Fibroblast of mammary gland (primary cell): ENCODE results near the gene CCDC201.
"Not testable (repeated sequence)": the region's sequence is repeated elsewhere in the genome, so short reads cannot be mapped to it uniquely, and the experiment has no call there.

Source experiments
- DNase-seq: peaks from one replicate; pipeline ENCODE4 v3.0.0-alpha.2; 2010; ENCODE audit warnings: low read depth
- H3K4me3 ChIP-seq: 2 replicates; pipeline ENCODE4 v1.5.1; 2011; ENCODE audit warnings: low read depth, mild to moderate bottlenecking, low read length, moderate library complexity; ENCODE audit not compliant: control insufficient read depth
- CTCF ChIP-seq: conservative IDR thresholded peaks from 2 replicates; pipeline ENCODE4 v1.5.1; 2011; ENCODE audit warnings: low read depth, low read length, inconsistent platforms; ENCODE audit not compliant: control insufficient read depth, insufficient read depth

The CCDC201 gene

GRCh38 chr7:45867471-45867870, 5.4 kb downstream of the CCDC201 start:
- H3K4me3 ChIP-seq: no peak overlapping the region
- DNase-seq: no peak
- TF ChIP-seq CTCF: no peak

- DNase-seq: no peak
- no peak overlapping the region for H3K4me3 ChIP-seq
- TF ChIP-seq CTCF: no peak
These were observed 7.1 kb downstream of the CCDC201 start for GRCh38 chr7:45865594-45866410.

- DNase-seq: no peak
- TF ChIP-seq CTCF: peak; percentile 21
These were observed 9.2 kb downstream of the CCDC201 start for GRCh38 chr7:45863715-45864114.

GRCh38 chr7:45856888-45857287, 16.0 kb downstream of the CCDC201 start:
- not testable (repeated sequence) for H3K4me3 ChIP-seq, DNase-seq

More at GRCh38 chr7:45863715-45864114, 9.2 kb downstream of the CCDC201 start:
- H3K4me3 ChIP-seq: no peak overlapping the region

- H3K4me3 ChIP-seq, DNase-seq: not testable (repeated sequence)
These were observed 17.2 kb downstream of the CCDC201 start for GRCh38 chr7:45855680-45856079.

- not testable (repeated sequence) for DNase-seq
These were observed 19.4 kb downstream of the CCDC201 start for GRCh38 chr7:45853491-45853890.

GRCh38 chr7:45852984-45853383, 19.9 kb downstream of the CCDC201 start:
- not testable (repeated sequence) for DNase-seq, H3K4me3 ChIP-seq

More at GRCh38 chr7:45853491-45853890, 19.4 kb downstream of the CCDC201 start:
- not testable (repeated sequence) for H3K4me3 ChIP-seq

- not testable (repeated sequence) for DNase-seq
These were observed 24.1 kb downstream of the CCDC201 start for GRCh38 chr7:45848734-45849133.

GRCh38 chr7:45846536-45846935, 26.3 kb downstream of the CCDC201 start:
- not testable (repeated sequence) for DNase-seq, H3K4me3 ChIP-seq

More at GRCh38 chr7:45848734-45849133, 24.1 kb downstream of the CCDC201 start:
- H3K4me3 ChIP-seq: not testable (repeated sequence)

GRCh38 chr7:45841926-45842717, 30.8 kb downstream of the CCDC201 start:
- not testable (repeated sequence) for H3K4me3 ChIP-seq, DNase-seq

- H3K4me3 ChIP-seq, DNase-seq: not testable (repeated sequence)
These were observed 34.0 kb downstream of the CCDC201 start for GRCh38 chr7:45838852-45839251.

GRCh38 chr7:45832433-45833177, 40.3 kb downstream of the CCDC201 start:
- peak; percentile 81 for DNase-seq
- H3K4me3 ChIP-seq: not testable (repeated sequence)

- DNase-seq: not testable (repeated sequence)
These were observed 43.0 kb downstream of the CCDC201 start for GRCh38 chr7:45829846-45830245.

GRCh38 chr7:45827731-45828130, 45.2 kb downstream of the CCDC201 start:
- DNase-seq, H3K4me3 ChIP-seq: not testable (repeated sequence)

More at GRCh38 chr7:45829846-45830245, 43.0 kb downstream of the CCDC201 start:
- H3K4me3 ChIP-seq: not testable (repeated sequence)
